Gastrocnemius medialis (tissue), 4 donors: ENCODE results near the gene SMARCD3.

Experiments used
- CTCF ChIP-seq, 5 experiments: fragments of 450-650 bp in 3 of 5; fragments of 200-600 bp in 2 of 5; sonication (generic) in 2 of 5; IDR thresholded peaks in 4 of 5; conservative IDR thresholded peaks in 1 of 5; 1 replicate in 4 of 5; 2 replicates in 1 of 5; pipeline ENCODE4 v1.5.1; 2016 to 2019; ENCODE audit warnings: antibody characterized with exemption in 5 of 5, mild to moderate bottlenecking in 3 of 5, moderate library complexity in 3 of 5
- POLR2A ChIP-seq, 2 donors: fragments of 450-650 bp; IDR thresholded peaks; one replicate each; pipeline ENCODE4 v1.6.1; 2017; ENCODE audit warnings: antibody characterized with exemption in 2 of 2, mild to moderate bottlenecking in 2 of 2, moderate library complexity in 2 of 2

GRCh38 chr7:151240942-151241754 lies 7.3 kb downstream of the SMARCD3 start:
- TF ChIP-seq POLR2A (IDR thresholded peaks at IDR 0.05), result no peak
- no peak for TF ChIP-seq CTCF (IDR thresholded peaks at IDR 0.05 in 4 of 5, conservative IDR thresholded peaks at IDR 0.05 in 1 of 5)
